CD4-positive, alpha-beta T cell treated with Interleukin-17A for 1 hour (primary cell): ENCODE measurements around the gene FOSL2.
A peak's percentile ranks its signal among the peaks of the same experiment; 100 is the strongest.

ENCODE experiments used
- DNase-seq: peaks from one replicate; pipeline ENCODE4 v3.0.0-alpha.2; 2020

Gene FOSL2

DNA sequence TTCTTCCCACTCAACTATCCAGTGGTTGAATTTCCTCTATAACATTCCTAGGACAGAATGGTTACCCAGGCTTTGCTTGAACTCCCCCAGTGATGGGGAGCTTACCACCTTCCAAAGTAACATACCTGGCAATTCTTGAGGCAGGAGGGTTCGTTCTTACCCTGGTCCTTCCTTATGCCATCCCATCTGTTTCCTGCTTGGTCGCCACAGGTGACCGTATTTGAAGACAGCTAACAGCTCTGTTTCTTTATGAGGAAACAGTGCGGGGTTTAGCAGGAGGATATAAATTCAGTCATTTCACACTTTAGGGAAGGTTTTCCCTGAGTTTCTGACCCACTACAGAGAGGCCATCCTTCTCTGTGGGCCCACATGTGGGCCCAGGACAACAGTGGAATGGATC is 42.6 kb downstream of the FOSL2 start:
- no peak for DNase-seq

DNA sequence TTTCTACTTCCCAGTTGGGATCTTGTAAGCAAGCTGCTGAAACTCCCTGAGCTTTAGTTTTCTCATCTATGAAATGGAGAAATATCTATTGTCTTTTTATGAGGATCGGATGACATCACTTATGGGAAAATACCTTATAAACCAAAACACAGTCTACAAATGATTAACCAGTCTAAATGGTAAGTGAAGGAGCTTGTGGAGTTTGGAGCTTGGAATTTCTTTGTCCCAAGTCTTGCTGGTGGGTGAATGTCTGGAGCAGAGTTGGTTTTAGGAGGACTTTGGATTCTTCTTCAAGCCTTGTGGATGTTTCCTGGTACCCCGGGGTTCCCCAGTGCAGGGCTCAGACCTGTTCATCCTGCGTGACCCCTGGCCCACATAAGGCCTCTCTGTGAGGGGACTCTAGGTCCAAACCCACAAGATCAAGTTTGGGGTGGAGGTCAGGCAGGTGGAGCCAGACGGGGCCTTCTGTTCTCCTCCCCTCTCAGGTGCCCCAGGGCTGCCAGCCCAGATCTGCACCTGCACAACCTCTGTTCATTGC is 43.2 kb downstream of the FOSL2 start:
- no peak for DNase-seq

DNA sequence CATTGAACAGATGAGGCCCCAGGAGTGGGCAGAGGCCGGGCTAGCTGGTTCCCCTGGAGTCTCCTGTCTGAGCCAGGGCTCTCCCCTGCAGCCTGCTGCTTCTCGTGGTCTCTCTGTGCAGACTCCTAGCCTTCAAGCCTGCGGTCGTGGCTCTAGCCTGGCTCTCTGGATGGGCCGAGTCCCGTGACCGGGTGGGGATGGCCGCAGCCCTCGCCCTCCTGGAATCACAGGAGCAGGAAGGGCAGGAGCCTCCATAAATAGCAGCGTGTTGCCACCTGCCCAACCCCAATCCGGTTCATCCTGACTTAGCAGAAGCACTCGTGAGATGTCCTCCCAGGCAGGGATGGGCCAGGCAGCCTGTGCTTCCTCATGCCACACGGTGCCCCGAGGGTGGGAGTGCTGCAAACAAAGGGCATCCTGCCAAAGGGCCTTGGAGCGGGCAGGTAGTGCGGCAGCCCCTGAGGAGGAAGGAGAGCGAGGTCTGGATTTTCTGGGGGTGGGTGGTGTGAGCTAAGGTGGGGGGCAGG is 43.9 kb downstream of the FOSL2 start:
- no peak for DNase-seq

DNA sequence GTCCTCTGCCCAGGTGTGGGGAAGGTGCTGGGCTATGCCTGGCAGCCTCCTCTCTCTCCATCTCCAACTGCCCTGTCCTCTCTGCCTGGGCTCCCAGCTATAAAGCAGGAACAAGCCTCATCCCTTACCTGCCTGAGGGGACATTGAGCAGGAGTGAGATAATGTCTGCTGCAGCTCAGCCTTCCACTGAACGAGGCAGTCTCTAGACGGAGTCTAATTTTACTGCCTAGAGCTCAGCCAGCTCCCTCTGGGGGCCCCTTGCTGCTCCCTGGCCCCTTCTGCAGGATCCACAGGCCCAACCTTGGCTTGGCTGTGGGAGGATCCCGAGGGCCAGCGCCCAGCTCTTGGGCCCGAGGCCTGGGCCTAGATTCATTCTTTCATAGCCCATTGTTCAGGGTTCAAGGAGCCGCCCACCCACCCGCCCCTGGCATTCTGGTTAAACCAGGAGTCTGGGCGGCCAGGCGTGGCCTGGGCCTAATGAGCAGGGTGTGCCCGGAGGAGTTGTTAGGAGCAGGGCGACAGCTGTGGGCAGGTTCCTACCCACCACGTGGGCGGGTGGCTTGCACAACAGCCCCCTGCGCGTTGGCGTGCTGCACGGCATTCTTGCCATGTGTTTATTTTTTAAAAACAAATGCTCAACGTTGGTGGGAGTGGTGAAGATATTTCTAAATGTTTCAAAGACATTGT is 44.6 kb downstream of the FOSL2 start:
- no peak for DNase-seq

DNA sequence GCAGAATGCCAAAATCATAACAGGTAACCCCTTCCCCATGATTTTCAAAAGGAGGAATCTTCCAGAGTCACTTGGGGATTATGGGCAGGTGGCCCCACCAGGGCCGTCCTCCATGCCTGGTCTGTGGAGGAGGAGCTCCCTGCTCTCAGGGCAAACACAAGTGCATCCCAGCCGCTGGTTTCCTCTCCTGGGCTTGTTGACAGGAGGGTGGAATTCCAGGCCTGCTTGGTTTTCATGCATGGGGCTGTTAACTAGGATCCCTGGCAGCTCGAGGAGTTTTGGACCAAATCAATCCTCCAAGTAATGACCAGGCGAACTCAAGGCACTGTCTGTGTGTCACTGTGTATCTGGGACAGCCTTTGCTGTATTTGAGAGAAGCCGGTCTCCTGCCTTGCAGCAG is 45.3 kb downstream of the FOSL2 start:
- no peak for DNase-seq

DNA sequence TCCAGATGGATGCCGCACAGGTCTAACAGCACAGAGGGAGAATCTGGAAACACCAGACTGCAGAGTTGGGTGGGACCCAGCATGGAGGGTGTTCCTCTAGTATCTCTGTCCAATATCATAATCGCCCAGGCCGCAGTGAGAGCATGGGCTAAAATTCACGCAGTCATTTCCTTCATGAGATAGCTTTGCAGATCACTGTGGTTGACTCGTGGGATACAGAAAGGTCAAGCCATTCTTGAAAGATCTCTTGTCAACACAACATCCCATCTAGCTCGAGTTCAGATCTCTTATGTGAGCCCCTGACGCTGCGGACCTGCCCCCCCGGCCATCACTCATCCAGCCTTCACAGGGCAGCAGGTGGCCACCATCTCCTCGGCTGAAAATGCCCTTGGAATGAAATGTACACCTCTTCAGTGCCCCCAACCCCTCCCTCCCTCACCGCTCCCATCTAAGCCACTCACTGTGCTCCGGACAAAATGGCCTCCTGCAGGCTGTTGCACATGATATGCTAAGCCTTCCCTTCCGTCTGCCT is 45.9 kb downstream of the FOSL2 start:
- no peak for DNase-seq

DNA sequence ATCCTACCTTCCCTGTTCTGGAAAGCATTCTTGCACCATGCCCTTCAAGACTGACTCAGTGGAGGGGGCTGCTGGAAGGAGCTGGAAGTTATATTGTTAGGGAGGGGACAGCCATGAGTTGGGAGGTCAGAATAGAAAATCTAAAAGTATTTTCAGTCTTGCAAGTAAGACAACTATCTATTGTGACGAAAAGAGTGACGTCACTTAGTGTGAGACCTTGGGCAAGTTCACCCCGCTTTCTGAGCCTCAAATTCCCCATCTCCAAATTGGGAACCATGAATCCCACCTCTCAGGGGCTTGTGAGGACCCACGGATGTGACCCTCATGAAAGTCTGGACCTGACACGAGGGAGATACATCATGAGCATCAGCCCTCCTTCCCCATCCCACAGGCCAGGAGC is 46.5 kb downstream of the FOSL2 start:
- DNase-seq: no peak

DNA sequence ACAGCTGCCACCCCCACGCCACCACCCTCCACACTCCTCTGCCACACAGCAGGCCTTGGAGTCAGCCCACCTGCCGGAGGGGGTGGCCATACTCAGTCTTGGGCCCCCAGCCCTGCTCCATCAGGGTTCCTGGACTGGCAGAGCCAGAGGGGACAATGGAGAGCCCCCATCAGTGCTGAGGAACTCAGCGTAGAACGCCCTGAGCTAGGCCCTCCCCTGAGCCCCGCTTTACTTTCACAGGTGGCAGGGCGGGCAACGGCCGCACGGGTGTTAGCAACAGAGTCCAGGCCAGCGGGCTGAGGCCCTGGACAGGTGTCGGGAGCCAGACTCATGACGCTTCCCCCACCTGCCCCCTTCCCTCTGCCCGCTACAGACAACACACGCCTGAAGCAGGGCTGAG is 47.1 kb downstream of the FOSL2 start:
- no peak for DNase-seq

DNA sequence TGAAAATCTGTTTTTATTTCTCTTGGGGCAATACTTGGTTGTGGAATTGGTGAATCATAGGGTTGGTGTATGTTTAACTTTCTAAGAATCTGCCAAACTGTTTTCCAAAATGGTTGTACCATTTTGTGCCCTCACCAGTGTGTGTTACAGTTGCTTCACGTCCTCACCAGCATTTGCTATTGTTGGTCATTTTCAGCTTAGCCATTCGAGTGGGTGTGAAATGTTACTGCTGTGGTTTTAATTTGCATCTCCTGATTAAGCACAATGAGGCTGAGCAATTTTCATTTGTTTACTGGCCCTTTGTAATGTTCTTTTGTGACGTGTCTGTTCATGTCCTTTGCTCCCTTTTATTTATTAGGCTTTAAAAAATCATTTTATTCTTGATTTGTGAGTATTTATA is 49.7 kb downstream of the FOSL2 start:
- no peak for DNase-seq

DNA sequence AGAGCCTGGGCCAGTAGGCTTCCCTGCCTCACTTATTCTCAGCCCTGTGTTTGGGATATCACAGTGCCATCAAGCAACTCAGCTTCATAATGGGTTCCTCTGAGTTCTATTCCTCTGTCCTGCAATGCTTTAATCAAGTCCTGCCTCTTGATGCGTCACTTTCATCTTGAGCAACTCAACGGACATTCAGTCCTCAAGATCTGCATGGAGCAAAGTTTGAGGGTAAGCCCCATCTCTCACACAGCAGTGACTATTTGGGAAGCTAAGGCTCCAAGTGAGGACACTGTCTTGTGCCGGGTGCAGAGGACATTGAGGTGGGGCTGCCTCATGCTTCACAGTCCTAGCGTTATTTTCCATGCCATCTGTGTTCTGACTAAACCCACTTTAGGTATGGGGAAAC is 52.3 kb downstream of the FOSL2 start:
- no peak for DNase-seq

DNA sequence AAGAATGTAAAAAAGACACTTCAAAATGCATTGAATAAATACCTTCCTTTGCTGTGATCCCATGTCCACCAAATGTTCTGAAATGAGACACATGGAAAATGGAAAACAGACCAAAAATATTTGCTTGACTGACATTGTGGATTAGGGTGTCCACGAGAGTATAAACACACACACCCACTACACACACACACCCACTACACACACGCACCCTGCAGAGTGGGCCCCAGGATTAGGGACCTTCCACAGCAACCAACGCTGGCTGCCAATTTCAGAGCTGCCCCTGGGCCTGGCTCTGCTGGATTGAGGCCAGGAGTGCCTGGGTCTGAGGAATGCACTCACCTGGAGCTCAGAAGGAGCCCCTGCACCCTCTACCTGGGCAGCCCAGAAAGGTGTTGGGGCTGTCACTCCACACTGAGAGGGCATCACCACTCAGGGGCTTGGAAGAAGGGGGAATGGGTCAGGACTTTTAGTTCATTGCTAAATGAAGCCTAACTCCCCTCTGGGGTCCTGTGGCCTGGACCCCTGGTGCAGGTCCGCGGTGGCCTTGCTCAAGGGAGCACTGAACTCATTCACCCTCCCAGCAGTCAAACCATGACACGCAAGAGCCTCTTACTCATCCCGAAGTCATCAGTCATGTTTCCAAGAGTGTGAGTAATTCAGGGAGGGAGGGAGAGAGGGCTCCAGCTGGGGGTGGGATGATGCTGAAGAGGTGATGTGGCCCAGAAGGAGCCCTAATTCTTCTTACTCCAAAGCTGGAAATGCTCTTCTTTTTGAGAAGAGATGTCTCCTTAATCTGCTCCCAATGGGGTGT is 53.0 kb downstream of the FOSL2 start:
- DNase-seq: no peak

DNA sequence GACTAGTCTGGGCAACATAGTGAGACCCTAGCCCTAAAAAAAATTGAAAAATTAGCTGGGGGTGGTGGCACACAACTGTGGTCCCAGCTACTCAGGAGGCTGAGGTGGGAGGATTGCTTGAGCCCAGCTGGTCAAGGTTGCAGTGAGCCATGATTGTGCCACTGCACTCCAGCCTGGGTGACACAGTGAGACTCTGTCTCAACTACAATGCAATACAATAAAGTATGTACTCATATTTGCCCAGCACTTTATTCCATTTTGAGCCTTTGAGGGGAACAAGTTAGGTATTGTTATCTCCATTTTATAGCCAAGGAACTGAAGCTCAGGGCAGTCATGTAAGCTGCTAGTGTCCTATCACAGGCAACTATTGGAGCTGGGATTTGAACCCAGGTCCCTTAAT is 53.9 kb downstream of the FOSL2 start:
- no peak for DNase-seq

DNA sequence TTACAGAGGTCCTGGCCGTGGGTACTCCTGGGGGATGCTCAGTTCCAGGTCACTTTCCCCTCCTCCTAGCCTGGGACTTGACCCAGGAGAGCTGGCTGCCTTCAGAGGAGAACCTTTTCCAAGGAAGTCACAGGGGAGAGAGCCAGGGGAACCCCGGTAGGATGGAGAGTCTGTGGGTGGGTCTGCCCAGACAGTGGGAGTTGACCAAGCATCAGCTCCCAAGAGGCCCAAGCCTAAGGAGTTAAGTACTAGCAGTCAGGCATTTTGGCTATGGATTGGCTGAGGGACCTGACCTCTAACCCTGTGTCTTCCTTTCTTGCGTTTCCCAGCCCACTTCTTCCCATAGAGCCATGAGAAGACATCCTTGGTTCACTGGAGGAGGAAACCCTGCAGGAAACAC is 54.4 kb downstream of the FOSL2 start:
- DNase-seq: no peak

DNA sequence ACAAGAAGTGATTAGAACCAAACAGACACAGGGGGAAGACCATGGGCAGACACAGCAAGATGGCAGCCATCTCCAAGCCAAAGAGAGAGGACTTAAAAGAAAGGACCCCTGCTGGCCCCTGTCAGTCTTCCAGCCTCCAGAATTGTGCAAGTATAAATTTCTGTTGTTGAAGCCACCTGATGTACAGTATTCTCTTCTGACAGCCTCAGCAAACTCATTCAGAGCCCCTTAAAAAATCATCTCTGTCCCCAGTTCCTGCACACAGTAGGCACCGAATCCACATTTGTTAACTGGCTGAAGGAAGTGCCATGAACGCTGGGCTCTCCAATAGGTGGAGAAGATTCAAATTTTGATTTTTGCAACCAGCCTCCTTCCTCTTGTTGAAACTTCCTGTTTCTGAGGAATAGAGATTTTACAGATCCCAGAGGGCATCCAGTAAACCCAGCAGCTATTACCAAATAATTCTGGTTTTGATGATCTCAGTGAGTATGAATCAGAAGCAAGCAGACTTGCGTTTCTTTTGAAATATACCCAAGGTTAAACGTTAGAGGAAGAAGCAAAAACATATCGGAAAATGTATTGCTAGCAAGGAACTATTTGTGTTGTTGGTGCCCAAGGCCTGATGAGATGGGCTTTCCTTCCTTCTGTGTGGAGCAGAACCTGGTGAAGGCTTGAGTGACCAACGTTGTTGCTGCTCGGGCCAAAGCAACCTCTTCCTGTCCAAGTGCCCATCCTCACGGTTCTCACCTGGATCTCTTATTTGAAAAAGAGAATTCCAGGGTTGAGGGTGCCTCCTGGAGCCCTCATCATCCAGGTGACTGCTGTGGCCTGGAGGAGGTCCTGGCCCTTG is 55.5 kb downstream of the FOSL2 start:
- peak; percentile 16 for DNase-seq

DNA sequence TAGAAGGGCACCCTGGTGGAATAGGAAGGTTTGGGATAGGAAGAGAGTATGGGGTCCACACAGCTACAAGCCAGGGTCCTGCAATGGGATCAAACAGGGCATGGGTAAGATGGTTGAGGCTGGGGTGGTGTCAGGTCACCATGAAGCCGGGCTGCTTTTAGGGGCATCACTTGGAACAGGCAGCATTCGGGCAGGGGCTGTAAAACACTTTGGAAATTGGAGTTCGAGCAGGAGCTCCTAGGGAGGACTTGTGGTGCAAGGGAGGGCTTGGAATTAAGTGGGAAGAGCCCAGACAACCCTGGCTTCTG is 56.1 kb downstream of the FOSL2 start:
- DNase-seq: no peak

DNA sequence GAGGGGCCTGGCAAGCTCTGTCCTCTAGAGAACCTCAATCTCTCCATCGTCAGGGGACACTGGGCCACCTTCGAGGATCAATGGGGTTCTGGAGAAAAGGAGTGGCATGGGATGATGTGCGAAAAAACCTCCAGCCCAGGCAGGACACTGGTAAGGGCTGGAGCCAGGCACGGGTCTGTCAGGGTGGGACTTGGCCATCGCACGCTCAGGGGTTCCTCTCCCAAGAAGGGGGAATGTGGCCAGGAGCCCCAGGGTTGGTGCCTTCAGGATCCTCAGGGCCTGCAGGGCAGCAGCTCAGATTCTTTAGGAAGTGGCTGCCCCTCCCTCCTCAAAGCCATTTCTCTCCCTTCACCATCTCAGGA is 56.4 kb downstream of the FOSL2 start:
- DNase-seq: no peak

DNA sequence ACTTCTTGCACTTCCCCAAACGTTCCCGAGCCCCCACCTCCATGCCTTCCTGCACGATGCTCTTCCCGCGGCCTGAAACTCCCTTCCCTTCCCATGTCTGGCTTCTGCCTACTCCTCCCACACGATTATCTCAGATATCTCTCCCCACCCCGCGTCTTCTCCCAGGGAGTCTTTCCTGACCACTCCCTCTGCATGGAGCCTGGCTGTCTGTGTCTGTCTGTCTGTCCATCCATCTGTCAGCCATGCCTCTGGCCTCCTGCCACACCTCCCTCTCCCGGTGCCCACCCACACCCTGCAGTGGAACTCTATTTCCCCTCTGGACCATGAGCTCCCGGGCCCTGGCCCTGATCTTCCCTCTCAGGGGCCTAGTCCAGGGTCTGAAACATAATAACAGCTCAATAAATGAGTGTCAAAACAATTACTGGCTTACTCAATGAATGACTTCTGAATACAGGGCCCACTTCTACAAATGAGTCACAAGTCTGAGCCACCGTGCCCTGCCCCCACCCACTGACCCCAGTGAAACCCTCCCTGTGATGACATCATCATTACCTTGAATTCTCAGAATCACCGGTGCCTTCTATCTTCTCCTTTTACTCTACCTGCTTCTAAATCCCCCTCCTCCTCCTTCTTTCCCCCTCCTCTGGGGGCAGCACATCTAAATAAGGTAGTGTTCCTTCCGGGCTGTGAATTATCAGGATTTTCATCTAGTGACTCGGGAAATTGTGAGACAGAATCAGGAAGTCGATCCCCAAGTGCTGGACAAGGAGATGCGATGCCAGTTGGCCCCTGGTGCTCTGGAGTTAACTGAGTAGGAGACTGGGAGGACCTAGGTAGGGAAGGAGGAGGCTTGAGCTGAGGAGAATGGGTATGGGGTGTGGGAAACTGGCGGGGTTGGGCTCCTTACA is 57.1 kb downstream of the FOSL2 start:
- peak; percentile 30 for DNase-seq

DNA sequence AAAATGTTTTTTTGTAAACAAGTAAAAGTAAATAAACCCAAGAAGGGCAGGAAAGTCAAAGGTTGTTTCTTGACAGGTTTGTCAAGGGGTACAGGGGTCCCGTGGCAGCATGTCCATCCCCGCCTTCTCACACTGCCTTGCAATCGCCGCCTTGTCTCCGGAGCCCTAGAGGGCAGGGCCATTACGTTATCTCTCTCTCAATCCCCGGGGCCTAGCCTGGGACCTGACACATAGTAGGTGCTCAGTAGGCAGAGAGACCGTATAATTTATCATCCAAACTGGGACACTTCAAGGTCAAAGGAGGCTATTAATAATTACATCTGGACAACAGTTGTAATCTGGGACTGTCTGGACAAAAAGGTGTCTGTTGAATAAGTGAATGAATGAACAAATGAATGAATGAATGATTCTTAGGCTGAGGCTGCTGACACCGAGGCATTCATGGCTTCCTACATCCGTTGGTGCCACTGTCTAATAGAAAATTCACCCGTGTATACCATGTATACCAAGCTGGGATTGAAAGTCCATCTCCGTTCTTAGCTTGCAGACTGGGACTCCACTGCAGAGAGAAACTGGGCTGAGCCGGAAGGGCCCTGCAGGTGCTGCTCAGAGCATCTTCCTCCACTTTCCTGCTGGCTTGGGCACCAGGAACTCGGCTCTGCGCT is 58.4 kb downstream of the FOSL2 start:
- no peak for DNase-seq

DNA sequence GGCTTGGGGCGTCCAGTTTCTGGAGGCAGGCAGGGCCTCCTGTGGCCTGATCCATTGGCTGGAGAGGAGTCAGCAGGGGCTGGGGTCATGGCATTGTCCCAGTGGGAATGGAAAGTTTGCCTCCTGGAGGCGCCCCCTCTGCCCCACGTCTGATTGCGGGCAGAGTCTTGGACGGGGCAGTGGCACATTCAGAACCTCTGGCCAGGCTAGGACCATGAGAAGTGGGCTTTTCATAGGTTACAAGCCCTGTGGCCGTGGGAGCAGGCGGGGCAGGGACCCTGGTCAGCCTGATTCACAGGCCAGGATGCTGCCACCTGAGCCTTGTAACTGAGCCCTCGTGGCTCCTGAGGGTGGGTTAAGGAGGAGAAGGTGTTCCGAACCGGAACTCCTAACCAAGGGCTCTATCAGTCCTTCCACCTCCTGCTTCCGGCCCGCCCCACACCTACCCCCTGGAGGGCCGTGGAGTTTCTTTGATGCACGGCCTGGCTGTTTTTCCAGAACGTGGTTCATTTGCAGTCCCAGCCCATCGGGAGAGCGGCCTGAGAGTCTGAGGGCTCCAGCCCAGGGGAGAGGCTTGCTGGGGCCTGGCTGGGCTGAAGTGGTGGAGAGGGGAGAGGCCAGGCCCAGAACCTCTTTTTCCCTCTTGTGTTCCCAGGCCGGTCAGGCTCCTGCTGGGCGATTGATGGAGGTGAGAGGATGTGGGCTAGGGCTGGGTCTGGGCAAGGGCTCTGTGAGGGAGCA is 59.3 kb downstream of the FOSL2 start:
- DNase-seq: no peak

DNA sequence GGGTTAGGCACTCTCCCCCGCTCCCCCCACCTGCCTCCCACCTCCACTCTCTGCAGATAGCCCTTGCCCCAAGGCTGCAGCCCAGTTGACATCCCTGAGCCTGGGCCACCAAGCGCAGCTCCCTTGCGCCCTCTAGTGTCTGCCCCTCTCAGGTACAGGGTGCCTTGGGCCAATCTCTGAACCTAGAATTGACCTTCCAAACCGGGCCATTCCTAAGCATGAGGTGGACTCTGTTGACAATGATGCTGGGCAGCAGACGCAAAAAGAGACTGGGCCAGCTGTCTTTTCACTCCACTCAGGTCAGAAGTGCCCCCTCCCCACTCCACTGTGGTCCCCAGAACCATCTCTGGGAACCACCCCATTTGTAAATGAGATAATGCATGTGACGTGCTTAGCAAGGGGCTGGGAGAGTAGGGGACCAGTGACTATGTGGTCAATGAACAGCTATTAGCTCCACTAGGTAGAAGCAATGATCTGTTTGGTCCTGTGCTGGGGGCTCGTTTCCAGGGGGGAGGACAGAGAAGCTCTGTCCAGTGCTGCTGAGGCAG is 60.0 kb downstream of the FOSL2 start:
- peak; percentile 73 for DNase-seq
